AG09309 (cell line): ENCODE measurements around the gene HADHA.

Experiments
- DNase-seq: peaks from one replicate; pipeline ENCODE4 v3.0.0-alpha.2; 2010; ENCODE audit warnings: low read depth
- H3K4me3 ChIP-seq: 2 replicates; pipeline ENCODE4 v1.5.1; 2011; ENCODE audit warnings: mild to moderate bottlenecking, low read depth, low read length, moderate library complexity; ENCODE audit not compliant: control insufficient read depth
- CTCF ChIP-seq: IDR thresholded peaks from 2 replicates; pipeline ENCODE4 v1.5.1; 2011; ENCODE audit warnings: mild to moderate bottlenecking, low read depth, low read length, inconsistent platforms; ENCODE audit not compliant: insufficient read depth, control insufficient read depth; ENCODE audit errors: missing control alignments

The HADHA gene

GRCh38 chr2:26148501-26148900 is 95.9 kb downstream of the HADHA start:
- no peak for TF ChIP-seq CTCF
- DNase-seq = no peak

DNA sequence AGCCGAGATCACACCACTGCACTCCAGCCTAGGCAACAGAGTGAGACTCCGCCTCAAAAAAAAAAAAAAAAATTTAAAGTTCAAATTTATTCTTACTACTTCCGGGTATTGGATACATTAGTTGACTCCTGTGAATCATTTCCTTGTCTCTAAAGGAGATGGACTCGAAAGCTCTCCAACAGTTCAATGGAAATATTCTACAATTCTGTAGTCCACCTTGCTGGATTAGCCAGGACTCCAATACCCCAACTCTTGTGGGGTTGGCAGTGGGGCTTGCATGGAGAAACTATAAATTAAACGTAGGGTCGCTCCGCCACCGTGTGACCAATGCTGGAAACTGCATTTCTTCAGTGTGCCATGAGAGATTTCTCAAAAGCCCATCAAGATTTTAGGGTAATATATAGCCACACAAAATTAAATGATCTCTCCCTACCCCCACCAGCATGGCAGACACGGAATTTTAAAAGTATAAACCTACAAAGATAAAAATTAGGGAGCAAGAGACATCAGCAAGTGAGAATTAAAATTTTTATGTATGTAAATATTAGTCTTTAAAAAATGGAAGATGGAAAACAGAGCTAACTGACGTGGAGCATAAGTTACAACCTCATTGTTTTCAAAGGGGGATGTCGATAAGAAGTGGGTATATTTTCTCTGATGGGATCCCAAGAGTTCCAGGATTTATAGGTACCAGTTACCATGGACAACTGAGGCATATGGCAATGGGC is 99.3 kb downstream of the HADHA start:
- peak; percentile 20 for DNase-seq
- no peak overlapping the region for H3K4me3 ChIP-seq
- peak; percentile 69 for TF ChIP-seq CTCF

More at GRCh38 chr2:26148501-26148900, 95.9 kb downstream of the HADHA start:
- no peak overlapping the region for H3K4me3 ChIP-seq

- TF ChIP-seq CTCF = no peak
- DNase-seq = no peak
- H3K4me3 ChIP-seq = no peak overlapping the region
These were observed 100.4 kb downstream of the HADHA start for GRCh38 chr2:26144031-26144430.

DNA sequence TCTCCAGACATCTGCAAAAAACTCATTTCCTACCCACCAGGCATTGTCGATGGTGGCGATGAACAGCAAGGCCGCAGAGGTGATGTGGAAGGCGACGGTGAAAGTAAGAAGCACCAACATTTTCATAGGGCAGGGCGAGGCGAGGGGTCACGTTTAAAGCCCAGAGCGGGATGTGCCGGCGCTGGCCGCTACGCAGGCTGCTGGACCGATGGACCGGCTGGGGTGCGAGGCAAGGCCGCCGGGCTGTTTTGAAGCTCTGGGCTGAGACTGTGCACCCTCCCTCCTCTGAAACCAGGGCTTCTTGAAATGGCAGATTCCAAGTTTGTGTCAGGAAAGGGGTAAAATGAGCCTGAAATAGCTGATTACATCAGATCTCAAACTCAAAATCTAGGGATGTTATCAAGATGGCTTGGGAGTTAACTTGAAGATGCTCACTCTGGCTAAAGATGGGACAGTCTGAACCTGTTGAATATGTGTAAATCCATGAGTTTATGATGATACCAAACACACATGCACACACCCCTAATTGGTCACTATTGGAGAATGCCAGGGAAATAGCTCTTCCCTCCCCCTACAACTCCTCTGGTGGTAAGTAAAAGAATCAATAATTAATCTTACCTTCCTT is 103.2 kb downstream of the HADHA start:
- DNase-seq = no peak
- no peak overlapping the region for H3K4me3 ChIP-seq
- TF ChIP-seq CTCF = no peak
